22Rv1 (cell line): ENCODE data around the gene OR10A5.

ENCODE experiments used
- H3K27ac ChIP-seq: fragments of 450-650 bp; 2 replicates; pipeline ENCODE4 v1.5.1; 2017
- ZFX ChIP-seq: fragments of 450-650 bp; IDR thresholded peaks from 2 replicates; pipeline ENCODE4 v1.6.1; 2017; ENCODE audit warnings: antibody characterized with exemption, borderline replicate concordance
- TF ChIP-seq, protein P1 (sequence below): fragments of 450-650 bp; IDR thresholded peaks from 2 replicates; pipeline ENCODE4 v1.5.1; 2017; ENCODE audit warnings: mild to moderate bottlenecking

Gene OR10A5

DNA sequence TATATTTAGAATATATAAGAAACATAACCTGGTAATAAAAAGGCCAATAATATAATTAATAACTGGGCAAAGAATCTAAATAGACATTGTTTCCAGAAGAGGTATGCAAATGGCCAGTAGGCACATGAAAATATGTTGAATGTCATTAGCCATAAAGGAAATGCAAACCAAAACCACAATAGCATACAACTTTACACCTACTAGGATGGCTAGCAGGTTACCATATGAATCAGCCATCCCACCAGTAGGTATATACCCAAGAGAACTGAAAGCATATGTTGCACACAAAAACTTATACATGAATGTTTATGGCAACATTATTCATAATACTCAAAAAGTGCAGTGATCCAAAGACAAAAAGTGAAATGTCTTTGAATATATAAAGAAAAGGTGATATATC, 49.5 kb downstream of the OR10A5 start:
- TF ChIP-seq, protein P1, sequence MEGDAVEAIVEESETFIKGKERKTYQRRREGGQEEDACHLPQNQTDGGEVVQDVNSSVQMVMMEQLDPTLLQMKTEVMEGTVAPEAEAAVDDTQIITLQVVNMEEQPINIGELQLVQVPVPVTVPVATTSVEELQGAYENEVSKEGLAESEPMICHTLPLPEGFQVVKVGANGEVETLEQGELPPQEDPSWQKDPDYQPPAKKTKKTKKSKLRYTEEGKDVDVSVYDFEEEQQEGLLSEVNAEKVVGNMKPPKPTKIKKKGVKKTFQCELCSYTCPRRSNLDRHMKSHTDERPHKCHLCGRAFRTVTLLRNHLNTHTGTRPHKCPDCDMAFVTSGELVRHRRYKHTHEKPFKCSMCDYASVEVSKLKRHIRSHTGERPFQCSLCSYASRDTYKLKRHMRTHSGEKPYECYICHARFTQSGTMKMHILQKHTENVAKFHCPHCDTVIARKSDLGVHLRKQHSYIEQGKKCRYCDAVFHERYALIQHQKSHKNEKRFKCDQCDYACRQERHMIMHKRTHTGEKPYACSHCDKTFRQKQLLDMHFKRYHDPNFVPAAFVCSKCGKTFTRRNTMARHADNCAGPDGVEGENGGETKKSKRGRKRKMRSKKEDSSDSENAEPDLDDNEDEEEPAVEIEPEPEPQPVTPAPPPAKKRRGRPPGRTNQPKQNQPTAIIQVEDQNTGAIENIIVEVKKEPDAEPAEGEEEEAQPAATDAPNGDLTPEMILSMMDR = no peak
- no peak for TF ChIP-seq ZFX
- no peak overlapping the region for H3K27ac ChIP-seq
